Progenitor cell of endocrine pancreas (in vitro differentiated cells): ENCODE results near the gene GRIK3. TPM values are rescaled to one million over a fixed set of nuclear protein-coding genes. Genes with fewer than 3 reads are reported as not detected.

Experiments
- DNase-seq: peaks from one replicate; pipeline ENCODE4 v3.0.0; 2021; ENCODE audit warnings: low spot score; ENCODE audit not compliant: unreplicated experiment
- H3K27ac Mint-ChIP-seq: 2 replicates; pipeline ENCODE4 v1.8.0; 2021; ENCODE audit warnings: mild to moderate bottlenecking, moderate library complexity, mixed read lengths
- H3K27me3 Mint-ChIP-seq: 2 replicates; pipeline ENCODE4 v1.8.0; 2021; ENCODE audit warnings: mixed read lengths
- H3K36me3 Mint-ChIP-seq: 2 replicates; pipeline ENCODE4 v1.8.0; 2022; ENCODE audit warnings: mixed read lengths; ENCODE audit not compliant: insufficient read depth
- H3K4me1 Mint-ChIP-seq: 2 replicates; pipeline ENCODE4 v1.8.0; 2021; ENCODE audit warnings: low read depth, mixed read lengths
- H3K4me3 Mint-ChIP-seq: 2 replicates; pipeline ENCODE4 v1.8.0; 2021; ENCODE audit warnings: low read depth, mild to moderate bottlenecking, moderate library complexity, mixed read lengths
- H3K9me3 Mint-ChIP-seq: 2 replicates; pipeline ENCODE4 v1.8.0; 2021; ENCODE audit warnings: low read depth, mixed read lengths
- CTCF ChIP-seq: fragments of 200-600 bp; sonication (generic); IDR thresholded peaks from one replicate; pipeline ENCODE4 v1.5.0; 2021; ENCODE audit warnings: antibody characterized with exemption, mild to moderate bottlenecking; ENCODE audit not compliant: unreplicated experiment
- total RNA-seq: library from RNA; stranded (reverse); gene quantifications from 2 replicates; pipeline ENCODE4 v1.2.1, GENCODE V29; 2021

The GRIK3 gene
- total RNA-seq, 1 donor from 2014 or later = 0.41 TPM

GRCh38 chr1:36881068-36881405, 153.3 kb downstream of the GRIK3 start:
- H3K4me3 Mint-ChIP-seq = no peak overlapping the region
- peaks cover 14% of the 10 kb centered on the region for H3K27me3 Mint-ChIP-seq
- no peak for TF ChIP-seq CTCF
- H3K4me1 Mint-ChIP-seq = no peaks in the 10 kb centered on the region
- no peak overlapping the region for H3K27ac Mint-ChIP-seq
- DNase-seq = no peak
- H3K36me3 Mint-ChIP-seq = no peaks in the 10 kb centered on the region
- no peaks in the 10 kb centered on the region for H3K9me3 Mint-ChIP-seq

- no peak overlapping the region for H3K4me3 Mint-ChIP-seq
- no peaks in the 10 kb centered on the region for H3K4me1 Mint-ChIP-seq
- DNase-seq = peak; percentile 9
- H3K9me3 Mint-ChIP-seq = no peaks in the 10 kb centered on the region
- no peak overlapping the region for H3K27ac Mint-ChIP-seq
- no peaks in the 10 kb centered on the region for H3K36me3 Mint-ChIP-seq
- peaks cover 14% of the 10 kb centered on the region for H3K27me3 Mint-ChIP-seq
- TF ChIP-seq CTCF = no peak
These were observed 153.9 kb downstream of the GRIK3 start for GRCh38 chr1:36880155-36881067.

- DNase-seq = peak; percentile 3
- H3K27ac Mint-ChIP-seq = no peak overlapping the region
- no peaks in the 10 kb centered on the region for H3K9me3 Mint-ChIP-seq
- H3K36me3 Mint-ChIP-seq = no peaks in the 10 kb centered on the region
- no peak overlapping the region for H3K4me3 Mint-ChIP-seq
- no peaks in the 10 kb centered on the region for H3K4me1 Mint-ChIP-seq
- H3K27me3 Mint-ChIP-seq = peaks cover 14% of the 10 kb centered on the region
- no peak for TF ChIP-seq CTCF
These were observed 154.7 kb downstream of the GRIK3 start for GRCh38 chr1:36879613-36880012.

- no peak for DNase-seq
- Mint-ChIP-seq H3K9me3 (no peaks in the 10 kb centered on the region), H3K4me3 (no peak overlapping the region), H3K36me3 (no peaks in the 10 kb centered on the region), H3K27me3 (peaks cover 14% of the 10 kb centered on the region), H3K27ac (no peak overlapping the region), H3K4me1 (no peaks in the 10 kb centered on the region)
- no peak for TF ChIP-seq CTCF
These were observed 157.3 kb downstream of the GRIK3 start for GRCh38 chr1:36876990-36877389.

- TF ChIP-seq CTCF = no peak
- Mint-ChIP-seq H3K9me3 (no peaks in the 10 kb centered on the region), H3K27me3 (peaks cover 8% of the 10 kb centered on the region), H3K4me1 (no peaks in the 10 kb centered on the region), H3K27ac (no peak overlapping the region), H3K36me3 (no peaks in the 10 kb centered on the region), H3K4me3 (no peak overlapping the region)
- DNase-seq = no peak
These were observed 159.8 kb downstream of the GRIK3 start for GRCh38 chr1:36874271-36875060.
